K562 (cell line): ENCODE results near the gene ZSCAN26.

Experiments
- BRCA1 ChIP-seq, 2 experiments: fragments of 450-650 bp in 1 of 2; sonication (generic) in 1 of 2; formaldehyde crosslinking in 1 of 2; IDR thresholded peaks; 2 replicates each; pipeline versions ENCODE4 v1.5.0 to v1.6.1; 2017 to 2020; ENCODE audit warnings: mild to moderate bottlenecking in 1 of 2, missing genetic modification reagents in 1 of 2
- CREM ChIP-seq: IDR thresholded peaks from 2 replicates; pipeline ENCODE4 v1.6.1; 2014; ENCODE audit warnings: antibody characterized with exemption, low read depth
- EZH2 ChIP-seq: IDR thresholded peaks from 2 replicates; pipeline ENCODE4 v1.6.1; 2012; ENCODE audit warnings: low read depth, mild to moderate bottlenecking, inconsistent platforms, low read length, borderline replicate concordance
- LCOR ChIP-seq: sonication (generic); formaldehyde crosslinking; IDR thresholded peaks from 2 replicates; pipeline ENCODE4 v1.8.0; 2022; ENCODE audit warnings: mild to moderate bottlenecking, missing genetic modification reagents
- MTF1 ChIP-seq: fragments of 250-450 bp; sonication (Bioruptor Pico); IDR thresholded peaks from 2 replicates; pipeline ENCODE4 v1.9.0; 2021; ENCODE audit warnings: moderate library complexity, mild to moderate bottlenecking, inconsistent platforms, borderline replicate concordance
- MYC ChIP-seq, 2 experiments: fragments of 250-450 bp in 1 of 2; sonication (Bioruptor Pico) in 1 of 2; IDR thresholded peaks; 2 replicates each; pipeline versions ENCODE4 v1.5.1 to v1.6.1; 2012 to 2021; ENCODE audit warnings: low read depth in 2 of 2, borderline replicate concordance in 1 of 2, improper control_type of control experiment in 1 of 2, low read length in 1 of 2, mild to moderate bottlenecking in 1 of 2, moderate library complexity in 1 of 2
- NFATC3 ChIP-seq: fragments of 450-650 bp; IDR thresholded peaks from 2 replicates; pipeline ENCODE4 v1.6.1; 2017; ENCODE audit warnings: mild to moderate bottlenecking
- NFIC ChIP-seq: fragments of 450-650 bp; IDR thresholded peaks from 2 replicates; pipeline ENCODE4 v1.6.1; 2017; ENCODE audit warnings: mild to moderate bottlenecking, inconsistent platforms
- NRF1 ChIP-seq, 2 experiments: fragments of 450-650 bp; IDR thresholded peaks in 1 of 2; conservative IDR thresholded peaks in 1 of 2; 2 replicates each; pipeline ENCODE4 v1.6.1; 2014; ENCODE audit warnings: mild to moderate bottlenecking in 2 of 2
- RAD21 ChIP-seq, 2 experiments: fragments of 250-450 bp in 1 of 2; fragments of 450-650 bp in 1 of 2; sonication (Bioruptor Pico) in 1 of 2; formaldehyde crosslinking in 1 of 2; IDR thresholded peaks in 1 of 2; conservative IDR thresholded peaks in 1 of 2; 2 replicates each; pipeline versions ENCODE4 v1.4.0 to v1.8.0; 2020 to 2022; ENCODE audit warnings: mild to moderate bottlenecking in 2 of 2, moderate library complexity in 1 of 2
- RNF2 ChIP-seq: sonication (generic); IDR thresholded peaks from 2 replicates; pipeline ENCODE4 v1.6.1; 2016
- TF ChIP-seq, protein P1 (sequence below): conservative IDR thresholded peaks from 2 replicates; pipeline ENCODE4 v1.6.1; 2011; ENCODE audit warnings: low read depth, mild to moderate bottlenecking, low read length; ENCODE audit not compliant: control insufficient read depth
- TF ChIP-seq, protein P2 (sequence below), 3 experiments: IDR thresholded peaks in 2 of 3; conservative IDR thresholded peaks in 1 of 3; 2 replicates each; pipeline ENCODE4 v1.5.1; 2011 to 2012; ENCODE audit warnings: low read length in 3 of 3, mild to moderate bottlenecking in 3 of 3, control low read depth in 2 of 3, improper control_type of control experiment in 1 of 3, inconsistent platforms in 1 of 3, low read depth in 1 of 3, mixed read lengths in 1 of 3, moderate library complexity in 1 of 3; ENCODE audit not compliant: insufficient read depth in 2 of 3

DNA sequence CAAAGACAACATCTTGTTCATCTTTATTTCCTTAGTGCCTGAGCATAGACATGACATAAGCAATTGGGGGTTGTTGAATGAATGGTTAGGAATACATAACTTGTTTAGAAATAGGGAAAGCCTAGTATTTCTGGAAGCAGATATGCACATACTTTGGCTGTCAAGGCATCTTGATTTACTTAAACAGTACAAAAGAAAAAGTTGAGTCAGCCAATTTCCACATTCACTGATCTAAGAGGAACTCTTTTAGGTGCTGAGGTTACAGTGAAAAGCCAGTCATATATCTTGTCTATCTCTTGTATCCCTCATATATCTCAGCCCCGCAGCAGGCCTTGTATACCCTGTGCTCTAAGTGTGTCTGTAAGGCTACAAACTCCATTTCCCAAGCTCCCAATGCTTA lies 26.5 kb upstream of the ZSCAN26 start:
- no peak for TF ChIP-seq MTF1 (CRISPR knock-in tag)
- TF ChIP-seq NRF1 (conservative IDR thresholded peaks at IDR 0.05 in 1 of 2, IDR thresholded peaks at IDR 0.05 in 1 of 2): no peak
- TF ChIP-seq, protein P1, sequence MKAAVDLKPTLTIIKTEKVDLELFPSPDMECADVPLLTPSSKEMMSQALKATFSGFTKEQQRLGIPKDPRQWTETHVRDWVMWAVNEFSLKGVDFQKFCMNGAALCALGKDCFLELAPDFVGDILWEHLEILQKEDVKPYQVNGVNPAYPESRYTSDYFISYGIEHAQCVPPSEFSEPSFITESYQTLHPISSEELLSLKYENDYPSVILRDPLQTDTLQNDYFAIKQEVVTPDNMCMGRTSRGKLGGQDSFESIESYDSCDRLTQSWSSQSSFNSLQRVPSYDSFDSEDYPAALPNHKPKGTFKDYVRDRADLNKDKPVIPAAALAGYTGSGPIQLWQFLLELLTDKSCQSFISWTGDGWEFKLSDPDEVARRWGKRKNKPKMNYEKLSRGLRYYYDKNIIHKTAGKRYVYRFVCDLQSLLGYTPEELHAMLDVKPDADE: no peak
- TF ChIP-seq, protein P2, sequence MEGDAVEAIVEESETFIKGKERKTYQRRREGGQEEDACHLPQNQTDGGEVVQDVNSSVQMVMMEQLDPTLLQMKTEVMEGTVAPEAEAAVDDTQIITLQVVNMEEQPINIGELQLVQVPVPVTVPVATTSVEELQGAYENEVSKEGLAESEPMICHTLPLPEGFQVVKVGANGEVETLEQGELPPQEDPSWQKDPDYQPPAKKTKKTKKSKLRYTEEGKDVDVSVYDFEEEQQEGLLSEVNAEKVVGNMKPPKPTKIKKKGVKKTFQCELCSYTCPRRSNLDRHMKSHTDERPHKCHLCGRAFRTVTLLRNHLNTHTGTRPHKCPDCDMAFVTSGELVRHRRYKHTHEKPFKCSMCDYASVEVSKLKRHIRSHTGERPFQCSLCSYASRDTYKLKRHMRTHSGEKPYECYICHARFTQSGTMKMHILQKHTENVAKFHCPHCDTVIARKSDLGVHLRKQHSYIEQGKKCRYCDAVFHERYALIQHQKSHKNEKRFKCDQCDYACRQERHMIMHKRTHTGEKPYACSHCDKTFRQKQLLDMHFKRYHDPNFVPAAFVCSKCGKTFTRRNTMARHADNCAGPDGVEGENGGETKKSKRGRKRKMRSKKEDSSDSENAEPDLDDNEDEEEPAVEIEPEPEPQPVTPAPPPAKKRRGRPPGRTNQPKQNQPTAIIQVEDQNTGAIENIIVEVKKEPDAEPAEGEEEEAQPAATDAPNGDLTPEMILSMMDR (IDR thresholded peaks at IDR 0.05 in 2 of 3, conservative IDR thresholded peaks at IDR 0.05 in 1 of 3; ENCODE audit: insufficient read depth in 2 of 3, low read depth in 1 of 3, low read length in 3 of 3): no peak
- TF ChIP-seq NFATC3: no peak
- no peak for TF ChIP-seq LCOR (CRISPR knock-in tag)
- TF ChIP-seq CREM: no peak
- TF ChIP-seq RAD21 (CRISPR knock-in tag; conservative IDR thresholded peaks at IDR 0.05 in 1 of 2, IDR thresholded peaks at IDR 0.05 in 1 of 2): no peak
- no peak for TF ChIP-seq EZH2
- TF ChIP-seq BRCA1 (IDR thresholded peaks at IDR 0.05): no peak
- no peak for TF ChIP-seq BRCA1 (CRISPR knock-in tag; IDR thresholded peaks at IDR 0.05)
- no peak for TF ChIP-seq NFIC
- TF ChIP-seq RNF2: no peak
- no peak for TF ChIP-seq MYC (IDR thresholded peaks at IDR 0.05; ENCODE audit: low read depth, low read length)
- no peak for TF ChIP-seq MYC (CRISPR knock-in tag; IDR thresholded peaks at IDR 0.05; ENCODE audit: borderline replicate concordance, low read depth)
